Calu3 (cell line): Measurements from ENCODE around the gene SYDE2. TPM values are rescaled to one million over a fixed set of nuclear protein-coding genes. Genes with fewer than 3 reads are reported as not detected.
A peak's percentile ranks its signal among the peaks of the same experiment; 100 is the strongest.

Source experiments
- BruUV-seq: library from RNA; stranded (reverse); fragments of 400-500 nt; replicated peaks from 2 replicates; lab custom pipeline; 2021; lab: Mats Ljungman, UMichigan
- CTCF ChIA-PET: fragments of 300-600 bp; sonication (Branson Sonifier 250); formaldehyde crosslinking; loops from one replicate; lab custom pipeline; 2022; ENCODE audit warnings: antibody characterized with exemption; lab: Charles Lee
- DNase-seq: peaks from one replicate; pipeline ENCODE4 v3.0.0; 2022
- H3K27ac Mint-ChIP-seq: one replicate; pipeline ENCODE4 v1.8.0; 2022; ENCODE audit warnings: mixed read lengths; ENCODE audit not compliant: unreplicated experiment
- H3K27me3 Mint-ChIP-seq: one replicate; pipeline ENCODE4 v1.8.0; 2022; ENCODE audit warnings: mixed read lengths; ENCODE audit not compliant: unreplicated experiment
- H3K36me3 Mint-ChIP-seq: one replicate; pipeline ENCODE4 v1.8.0; 2022; ENCODE audit warnings: mild to moderate bottlenecking, moderate library complexity, mixed read lengths; ENCODE audit not compliant: insufficient read depth, unreplicated experiment
- H3K4me1 Mint-ChIP-seq: one replicate; pipeline ENCODE4 v1.8.0; 2022; ENCODE audit warnings: mild to moderate bottlenecking, low read depth, mixed read lengths; ENCODE audit not compliant: unreplicated experiment
- H3K4me3 Mint-ChIP-seq: one replicate; pipeline ENCODE4 v1.8.0; 2022; ENCODE audit warnings: mild to moderate bottlenecking, low read depth, moderate library complexity, mixed read lengths; ENCODE audit not compliant: unreplicated experiment
- H3K9me3 Mint-ChIP-seq: one replicate; pipeline ENCODE4 v1.8.0; 2022; ENCODE audit warnings: low read depth, mixed read lengths; ENCODE audit not compliant: unreplicated experiment
- CTCF ChIP-seq: fragments of 200-600 bp; IDR thresholded peaks from one replicate; pipeline ENCODE4 v1.8.0; 2022; ENCODE audit warnings: antibody characterized with exemption; ENCODE audit not compliant: unreplicated experiment
- intact Hi-C: fragments of 100-400 bp; cut with micrococcal nuclease; formaldehyde crosslinking; loops from one replicate; pipeline ENCODE4 v1.10.0; 2022; ENCODE audit not compliant: unreplicated experiment
- microRNA-seq: library from miRNA; unstranded; fragments of <30 nt; microRNA quantifications from one replicate; pipeline ENCODE4 v1.2.0, GENCODE V29; 2022
- total RNA-seq: library from RNA; stranded (reverse); gene quantifications from 2 replicates; pipeline ENCODE4 v1.2.3, GENCODE V29; 2022

SYDE2 gene
- total RNA-seq, 1 experiment from 2014 or later = 10.4 TPM

- Mint-ChIP-seq H3K9me3 (no peaks in the 10 kb centered on the region), H3K27me3 (no peaks in the 10 kb centered on the region), H3K27ac (no peak overlapping the region), H3K4me1 (no peaks in the 10 kb centered on the region), H3K4me3 (no peak overlapping the region), H3K36me3 (no peaks in the 10 kb centered on the region)
- no peak for TF ChIP-seq CTCF
- no peak for DNase-seq
- BruUV-seq = no TSS peak
- intact Hi-C loops = no loop called here
- CTCF ChIA-PET = no interaction called here
These were observed 84.9 kb downstream of the SYDE2 start for GRCh38 chr1:85115933-85116332.

GRCh38 chr1:85111695-85112094 lies 89.1 kb downstream of the SYDE2 start:
- Mint-ChIP-seq H3K9me3 (no peaks in the 10 kb centered on the region), H3K36me3 (no peaks in the 10 kb centered on the region), H3K4me1 (no peaks in the 10 kb centered on the region), H3K4me3 (no peak overlapping the region), H3K27me3 (no peaks in the 10 kb centered on the region), H3K27ac (no peak overlapping the region)
- CTCF ChIA-PET = no interaction called here
- intact Hi-C loops = no loop called here
- BruUV-seq = no TSS peak
- DNase-seq = no peak
- TF ChIP-seq CTCF = no peak

DNA sequence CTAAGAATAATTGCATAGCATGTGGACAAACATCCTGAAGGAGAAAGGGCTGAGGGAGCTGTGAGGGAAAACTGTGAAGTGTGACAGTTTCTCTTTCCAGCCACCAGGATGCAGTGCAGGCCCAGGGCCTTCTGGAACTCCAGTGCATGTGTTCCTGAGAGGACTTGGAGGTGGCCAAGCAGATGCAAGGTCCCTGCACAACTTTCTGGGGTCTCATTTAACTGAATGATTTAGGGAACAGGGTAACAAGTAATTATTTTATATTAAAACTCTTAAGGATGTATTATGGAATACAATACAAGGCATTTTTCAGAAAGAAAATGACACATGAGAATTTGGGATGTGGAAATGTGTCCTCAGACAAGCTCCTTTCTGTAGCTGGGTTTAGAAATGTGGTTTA lies 91.3 kb downstream of the SYDE2 start:
- H3K4me1 Mint-ChIP-seq = no peaks in the 10 kb centered on the region

More for the DNA sequence above, 91.3 kb downstream of the SYDE2 start:
- no peak overlapping the region for H3K4me3 Mint-ChIP-seq
- no peaks in the 10 kb centered on the region for H3K36me3 Mint-ChIP-seq
- H3K27ac Mint-ChIP-seq = no peak overlapping the region
- peak; percentile 58 for DNase-seq
- H3K9me3 Mint-ChIP-seq = no peaks in the 10 kb centered on the region
- BruUV-seq = no TSS peak
- TF ChIP-seq CTCF = peak; percentile 86
- CTCF ChIA-PET = interaction anchor here (0.9 to 2.6 kb wide), 9 partner anchors 29 to 165 kb away, joined by 3 to 31 read pairs (median 10); partner anchors contain the start of gene C1orf52
- H3K27me3 Mint-ChIP-seq = no peaks in the 10 kb centered on the region
- intact Hi-C loops = loop anchor here (1.0 to 2.0 kb wide), 3 partner anchors 131 to 165 kb away; no protein-coding TSS in a partner anchor

Small RNA genes within 50 kb of the gene (microRNA-seq; reads per million reads assigned to microRNA genes)
- not detected for gene MIR4423

Other genes with a start within 250 kb of the SYDE2 start
- gene MCOLN2, start 203.9 kb downstream of the SYDE2 start, total RNA-seq = 12.2 and 12.6 TPM in 2 replicates
- gene MCOLN3, start 152.5 kb downstream of the SYDE2 start, total RNA-seq = 12.4 and 14.1 TPM in 2 replicates
- 29.7 TPM in 2 replicates for gene C1orf52, start 58.6 kb upstream of the SYDE2 start, total RNA-seq
- gene BCL10, start 75.6 kb upstream of the SYDE2 start, total RNA-seq = 57.7 and 59.1 TPM in 2 replicates